HG02623 (cell line): Measurements from ENCODE around the gene NKX6-2.
"Not testable (repeated sequence)": the region's sequence is repeated elsewhere in the genome, so short reads cannot be mapped to it uniquely, and the experiment has no call there.

Experiments
- ATAC-seq: cut with Tn5 transposase; IDR thresholded peaks from one replicate; pipeline ENCODE4 v1.9.1; 2021; ENCODE audit warnings: moderate library complexity; ENCODE audit not compliant: unreplicated experiment

NKX6-2 gene

GRCh38 chr10:132785723-132786475 lies at the start of gene NKX6-2:
Gene NKX6-2 (minus strand): TSS chr10:132786147. CDS start chr10:132785948, 199 bp downstream.
- ATAC-seq = no peak

DNA sequence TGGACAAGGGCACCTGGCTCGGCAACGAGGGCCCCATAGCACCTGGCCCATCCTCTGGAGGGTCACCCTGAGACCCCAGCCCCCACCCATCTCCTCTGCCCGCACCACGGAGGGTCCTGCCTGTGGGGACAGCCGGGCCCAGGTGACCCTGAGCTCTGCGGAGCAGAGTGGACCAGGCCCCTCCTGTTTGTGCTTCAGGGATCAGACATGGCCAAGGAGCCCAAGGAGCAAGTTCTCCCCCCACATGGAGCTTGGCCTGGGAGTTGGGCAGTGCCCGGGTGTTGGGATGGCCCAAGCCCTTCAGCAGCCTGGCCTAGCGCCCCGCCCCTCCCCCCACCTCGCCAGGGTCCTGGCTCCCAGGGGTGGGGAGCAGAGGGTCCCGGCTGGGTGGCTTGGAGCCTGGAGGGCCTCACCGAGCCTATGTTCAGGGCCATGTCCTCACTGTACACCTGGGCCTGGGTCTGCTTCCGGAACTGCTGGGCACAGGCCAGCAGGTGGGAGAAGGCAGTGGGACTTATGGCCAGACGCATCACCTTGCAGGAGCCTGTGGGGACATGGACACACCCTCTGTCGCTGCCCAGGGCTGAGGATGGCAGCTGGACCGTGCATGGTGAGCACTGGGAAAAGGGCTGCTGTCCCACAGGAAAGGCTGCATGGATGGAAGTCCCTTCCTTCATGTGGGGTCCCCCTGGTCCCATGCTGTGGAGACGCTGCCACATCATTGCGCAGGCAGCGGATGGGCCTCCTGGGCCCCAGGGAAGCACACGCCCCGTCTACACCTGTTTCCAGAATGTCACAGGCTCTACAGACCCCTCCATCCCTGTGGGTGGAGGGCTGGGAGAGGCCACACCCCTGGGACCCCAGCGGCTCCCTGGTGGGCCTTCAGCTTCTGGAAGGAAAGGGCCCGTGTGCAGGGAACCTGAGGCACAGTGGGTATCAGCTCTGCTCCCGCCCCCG lies 49.2 kb upstream of the NKX6-2 start:
- no peak for ATAC-seq

- ATAC-seq = no peak
These were observed 48.4 kb upstream of the NKX6-2 start for GRCh38 chr10:132834311-132834761.

DNA sequence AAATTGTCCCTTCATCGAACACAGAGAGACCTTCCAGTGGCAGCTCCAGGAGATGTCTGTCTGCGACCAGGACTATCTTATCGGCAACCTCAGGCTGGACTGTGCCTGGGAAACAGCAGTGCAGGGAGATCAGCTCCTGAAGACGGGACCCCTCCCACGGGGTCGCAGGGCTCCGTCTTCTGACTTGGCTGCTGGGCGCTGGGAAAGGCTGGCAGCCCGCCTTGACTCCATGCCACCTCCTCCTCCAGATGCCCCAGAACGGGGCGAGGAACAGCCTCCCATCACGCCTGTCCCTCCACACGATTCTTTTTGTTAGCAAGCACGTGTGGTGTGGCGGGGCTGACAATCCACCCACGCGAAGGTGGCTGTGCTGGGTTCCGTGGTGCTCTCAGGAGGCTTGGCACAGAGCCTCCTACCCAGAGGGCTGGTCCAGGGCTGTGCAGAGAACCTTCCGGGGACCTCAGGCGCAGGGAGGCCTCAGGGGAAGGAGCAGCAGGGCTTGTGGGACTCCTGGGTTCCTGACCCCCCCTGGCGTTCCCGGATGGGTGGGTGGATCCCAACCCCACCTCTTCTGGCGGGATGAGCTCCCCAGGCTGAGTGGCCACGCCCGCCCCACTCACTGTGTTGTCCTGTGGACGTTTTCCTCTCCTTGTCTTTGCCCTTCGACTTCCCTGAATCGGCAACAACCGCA lies 47.6 kb upstream of the NKX6-2 start:
- ATAC-seq = no peak

- ATAC-seq = no peak
These were observed 46.4 kb upstream of the NKX6-2 start for GRCh38 chr10:132832186-132832969.

DNA sequence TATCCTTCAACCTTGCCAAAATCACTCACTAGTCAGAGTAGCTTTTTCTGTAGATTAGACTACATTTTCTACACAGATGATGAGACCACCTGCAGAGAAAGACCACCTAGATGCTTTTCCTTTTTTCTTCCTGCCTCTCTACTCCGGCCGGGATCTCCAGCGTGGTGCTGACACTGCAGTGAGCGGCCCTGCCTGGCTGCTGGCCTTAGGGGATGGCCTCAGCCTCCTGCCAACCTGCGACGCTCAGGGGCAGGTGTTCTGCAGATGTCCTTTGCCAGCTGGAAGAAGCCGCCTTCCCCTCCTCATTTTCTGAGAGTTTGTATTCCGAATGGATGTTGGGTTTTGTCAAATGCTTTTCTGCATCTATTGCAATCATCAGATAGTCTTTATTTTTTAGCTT lies 43.5 kb upstream of the NKX6-2 start:
- ATAC-seq = no peak

- ATAC-seq = no peak
These were observed 42.7 kb upstream of the NKX6-2 start for GRCh38 chr10:132828681-132829080.

DNA sequence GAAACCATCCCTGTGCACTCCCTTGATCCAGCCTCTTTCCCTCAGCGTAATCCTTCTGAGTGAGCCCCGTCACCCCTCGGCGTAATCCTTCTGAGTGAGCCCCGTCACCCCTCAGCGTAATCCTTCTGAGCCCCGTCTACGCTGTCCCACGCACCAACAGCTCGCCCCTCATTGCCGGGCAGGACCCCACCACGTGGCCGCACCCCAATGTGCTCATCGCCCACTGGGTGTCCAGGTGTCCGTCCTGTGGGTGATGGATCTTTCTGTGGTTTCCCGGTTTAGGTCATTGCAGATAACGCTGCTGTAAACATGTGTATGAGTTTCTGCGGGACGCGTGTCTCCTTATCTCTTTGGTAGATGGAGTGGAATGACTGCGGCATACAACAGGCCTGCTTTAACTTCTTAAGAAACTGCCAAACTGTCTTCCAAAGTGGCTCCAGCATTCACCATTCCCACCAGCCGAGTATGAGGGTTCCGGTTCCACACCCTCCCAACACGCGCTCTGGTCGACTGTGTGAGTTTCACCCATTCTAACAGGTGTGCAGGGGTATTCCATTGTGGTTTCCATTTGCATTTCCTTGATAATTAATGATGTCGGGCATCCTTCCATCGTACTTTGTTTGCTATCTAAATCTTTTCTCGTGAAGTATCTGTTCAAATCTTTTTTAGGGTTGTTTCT lies 42.1 kb upstream of the NKX6-2 start:
- no peak for ATAC-seq

DNA sequence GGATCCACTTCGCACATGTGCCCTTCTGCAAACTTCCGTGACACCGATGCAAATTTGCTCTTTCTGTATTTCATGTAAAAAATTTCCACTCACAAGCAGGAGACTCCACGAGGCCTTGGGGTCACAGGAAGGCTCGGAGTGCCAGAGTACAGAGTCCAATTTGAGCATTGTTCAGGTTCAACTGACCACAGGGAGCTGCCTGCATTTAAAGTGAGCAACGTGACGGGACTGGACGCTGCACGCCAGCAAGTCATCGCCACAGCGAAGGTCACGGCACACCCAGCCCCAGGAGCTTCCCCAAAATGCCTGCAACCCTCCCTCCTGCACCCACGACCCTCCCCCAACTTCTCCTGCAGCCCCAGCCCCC lies 41.5 kb upstream of the NKX6-2 start:
- no peak for ATAC-seq

- no peak for ATAC-seq
These were observed 40.8 kb upstream of the NKX6-2 start for GRCh38 chr10:132826524-132827422.

DNA sequence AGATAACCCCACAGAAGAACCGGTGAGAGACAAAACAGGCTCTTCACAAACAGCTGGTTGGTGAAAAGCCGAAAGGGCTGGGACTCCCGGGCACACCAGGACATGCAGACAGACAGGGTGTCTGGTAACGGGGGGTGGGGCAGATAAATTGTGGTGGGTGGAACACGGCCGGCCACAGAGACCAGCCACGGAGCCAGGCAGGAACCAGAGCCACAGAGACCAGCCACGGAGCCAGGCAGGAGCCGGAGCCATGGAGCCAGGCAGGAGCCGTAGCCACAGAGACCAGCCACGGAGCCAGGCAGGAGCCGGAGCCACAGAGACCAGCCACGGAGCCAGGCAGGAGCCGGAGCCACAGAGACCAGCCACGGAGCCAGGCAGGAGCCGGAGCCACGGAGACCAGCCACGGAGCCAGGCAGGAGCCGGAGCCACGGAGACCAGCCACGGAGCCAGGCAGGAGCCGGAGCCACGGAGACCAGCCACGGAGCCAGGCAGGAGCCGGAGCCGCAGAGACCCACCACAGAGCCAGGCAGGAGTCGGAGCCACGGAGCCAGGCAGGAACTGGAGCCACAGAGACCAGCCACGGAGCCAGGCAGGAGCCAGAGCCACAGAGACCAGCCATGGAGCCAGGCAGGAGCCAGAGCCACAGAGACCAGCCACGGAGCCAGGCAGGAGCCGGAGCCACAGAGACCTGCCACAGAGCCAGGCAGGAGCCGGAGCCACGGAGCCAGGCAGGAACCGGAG lies 40.0 kb upstream of the NKX6-2 start:
- not testable (repeated sequence) for ATAC-seq

GRCh38 chr10:132820056-132820455 lies 34.1 kb upstream of the NKX6-2 start:
- no peak for ATAC-seq

DNA sequence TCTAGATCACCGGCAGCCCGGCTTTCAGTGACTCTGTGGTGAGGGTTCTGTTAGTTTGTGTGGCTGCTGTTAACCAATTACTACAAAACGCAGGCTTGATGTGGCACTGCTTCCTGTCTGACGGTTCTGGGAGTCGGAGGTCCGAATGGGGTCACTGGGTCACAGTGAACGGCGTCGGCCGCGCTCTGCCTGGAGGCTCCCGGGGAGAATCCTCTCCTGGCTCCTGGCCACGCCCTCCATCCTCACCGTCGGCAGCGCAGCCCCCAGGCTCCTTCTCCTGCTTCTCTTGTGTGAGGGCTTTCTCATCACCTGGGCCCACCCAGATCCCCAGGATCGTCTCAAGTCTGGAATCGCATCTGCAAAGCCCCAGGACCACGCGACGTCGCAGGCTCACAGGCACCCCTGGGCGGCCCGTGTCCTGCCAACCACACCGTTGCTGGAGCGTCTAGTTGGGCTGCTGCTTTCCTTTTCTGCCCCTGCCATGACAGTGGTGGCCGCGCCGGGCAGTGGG lies 31.8 kb upstream of the NKX6-2 start:
- ATAC-seq = no peak

DNA sequence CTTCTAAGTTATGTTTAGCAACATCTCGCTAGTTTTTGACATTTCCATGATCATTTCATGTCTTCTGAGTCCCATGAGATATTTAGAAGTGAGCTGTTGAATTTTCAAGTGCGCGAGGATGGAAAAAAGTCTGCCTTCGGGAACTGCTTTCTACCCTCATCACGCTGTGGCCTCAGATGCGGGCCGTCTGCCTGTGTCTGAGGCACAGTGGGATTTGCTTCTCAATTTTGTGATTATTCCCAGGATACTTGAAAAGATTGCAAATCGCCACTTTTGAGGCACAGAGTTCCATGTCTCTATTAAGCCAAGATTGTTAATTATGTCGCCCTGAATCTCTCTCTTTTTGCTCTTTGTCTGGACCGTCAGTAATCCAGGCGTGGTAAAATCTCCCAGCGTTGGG lies 30.8 kb upstream of the NKX6-2 start:
- ATAC-seq = no peak

DNA sequence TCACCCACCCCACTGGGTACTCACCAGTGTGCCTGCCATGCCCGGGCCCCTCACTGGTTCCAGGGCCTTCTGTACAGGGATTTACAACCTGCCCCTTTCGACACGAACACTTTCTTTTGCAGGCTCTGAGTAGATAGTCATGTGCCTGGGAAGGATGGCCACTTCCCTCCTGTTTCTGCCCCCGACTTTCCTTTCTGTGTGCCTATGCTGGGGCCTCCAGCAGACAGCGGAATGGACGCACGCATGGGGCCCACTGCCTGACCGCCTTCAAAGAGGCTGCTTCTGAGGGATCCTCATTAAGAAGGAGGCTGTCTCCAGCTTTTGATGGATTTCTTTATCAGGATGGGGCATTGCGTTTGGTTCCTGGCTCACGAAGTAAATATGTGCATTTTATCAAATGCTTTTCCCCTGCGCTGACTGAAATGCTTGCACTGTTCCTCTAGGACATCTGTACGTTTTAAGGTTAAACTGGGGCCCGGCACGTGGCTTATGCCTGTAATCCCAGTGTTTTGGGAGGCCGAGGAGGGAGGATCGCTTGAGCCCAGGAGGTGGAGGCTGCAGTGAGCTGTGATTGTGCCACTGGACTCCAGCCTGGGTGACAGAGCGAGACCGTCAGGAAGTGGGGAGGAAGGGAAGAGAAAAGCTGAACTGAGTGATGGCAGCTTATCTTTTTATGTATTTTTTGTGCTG lies 29.4 kb upstream of the NKX6-2 start:
- ATAC-seq = no peak

DNA sequence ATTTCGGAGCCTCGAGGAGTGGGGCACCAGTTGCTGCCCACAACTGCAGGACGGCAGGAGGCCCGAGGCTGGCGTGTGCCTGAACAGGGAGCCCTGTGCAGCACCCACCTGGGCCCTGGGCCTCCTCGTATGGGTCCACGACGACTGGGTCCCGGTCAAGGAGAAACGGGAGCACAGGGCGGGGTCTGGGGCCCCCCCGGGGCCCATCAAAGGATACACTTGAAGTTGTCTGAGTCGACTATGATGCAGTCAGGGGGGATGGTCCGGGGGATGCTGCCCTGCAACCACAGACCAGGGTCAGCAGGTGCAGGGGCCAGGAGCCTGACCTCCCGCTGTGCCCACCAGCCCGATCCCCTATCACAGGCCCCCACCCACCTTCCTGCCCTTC lies 28.5 kb upstream of the NKX6-2 start:
- ATAC-seq = no peak
